ENCODE data around the gene SCAPER.
"Not testable (repeated sequence)": the region's sequence is repeated elsewhere in the genome, so short reads cannot be mapped to it uniquely, and the experiment has no call there.

SCAPER gene

GRCh38 chr15:76335307-76336253 is 569.6 kb downstream of the SCAPER start:
- DNase-seq = no peak

- no peak for DNase-seq
These were observed 570.5 kb downstream of the SCAPER start for GRCh38 chr15:76334438-76335306.

GRCh38 chr15:76333720-76334437 is 571.3 kb downstream of the SCAPER start:
- no peak for DNase-seq

- no peak for DNase-seq
These were observed 571.8 kb downstream of the SCAPER start for GRCh38 chr15:76333309-76333708.

- DNase-seq = no peak
These were observed 572.3 kb downstream of the SCAPER start for GRCh38 chr15:76332796-76333195.

GRCh38 chr15:76330080-76330680 is 575.0 kb downstream of the SCAPER start:
- no peak for DNase-seq

- DNase-seq = no peak
These were observed 576.2 kb downstream of the SCAPER start for GRCh38 chr15:76328958-76329357.

- no peak for DNase-seq
These were observed 576.9 kb downstream of the SCAPER start for GRCh38 chr15:76328106-76328696.

GRCh38 chr15:76327191-76328105 is 577.7 kb downstream of the SCAPER start:
- DNase-seq = no peak

GRCh38 chr15:76325704-76326103 is 579.4 kb downstream of the SCAPER start:
- no peak for DNase-seq

GRCh38 chr15:76324066-76324465 is 581.1 kb downstream of the SCAPER start:
- no peak for DNase-seq

- no peak for DNase-seq
These were observed 583.5 kb downstream of the SCAPER start for GRCh38 chr15:76321602-76322001.

GRCh38 chr15:76321171-76321570 is 584.0 kb downstream of the SCAPER start:
- no peak for DNase-seq

- no peak for DNase-seq
These were observed 585.1 kb downstream of the SCAPER start for GRCh38 chr15:76320012-76320411.

- DNase-seq = no peak
These were observed 591.4 kb downstream of the SCAPER start for GRCh38 chr15:76313731-76314130.

GRCh38 chr15:76313175-76313567 is 592.0 kb downstream of the SCAPER start:
- DNase-seq = not testable (repeated sequence)

GRCh38 chr15:76312540-76313174 is 592.5 kb downstream of the SCAPER start:
- DNase-seq = no peak

GRCh38 chr15:76311100-76311953 is 593.8 kb downstream of the SCAPER start, which contains the start of gene ETFA:
Gene ETFA (minus strand): TSS chr15:76311469. CDS start chr15:76311388, 81 bp downstream.
- DNase-seq = peak; percentile 97

GRCh38 chr15:76310475-76311099 is 594.6 kb downstream of the SCAPER start:
- peak; percentile 8 for DNase-seq
